HepG2 (cell line): ENCODE measurements around the gene TEDC1.

Experiments
- ATF2 ChIP-seq: sonication (generic); formaldehyde crosslinking; IDR thresholded peaks from 2 replicates; pipeline ENCODE4 v1.4.0; 2020; ENCODE audit warnings: missing genetic modification reagents
- BRD4 ChIP-seq: sonication (generic); formaldehyde crosslinking; IDR thresholded peaks from 2 replicates; pipeline ENCODE4 v1.4.0; 2020; ENCODE audit warnings: missing genetic modification reagents
- EHMT2 ChIP-seq: fragments of 200-600 bp; sonication (generic); IDR thresholded peaks from 2 replicates; pipeline ENCODE4 v1.7.0; 2017; ENCODE audit warnings: antibody characterized with exemption, low read depth, low read length, borderline replicate concordance
- HINFP ChIP-seq: sonication (generic); formaldehyde crosslinking; IDR thresholded peaks from 2 replicates; pipeline ENCODE4 v1.4.0; 2020; ENCODE audit warnings: low read depth, mild to moderate bottlenecking, missing genetic modification reagents
- MAX ChIP-seq: IDR thresholded peaks from 2 replicates; pipeline ENCODE4 v1.6.1; 2012; ENCODE audit warnings: inconsistent platforms
- PAXIP1 ChIP-seq: sonication (generic); formaldehyde crosslinking; conservative IDR thresholded peaks from 2 replicates; pipeline ENCODE4 v1.4.0; 2020; ENCODE audit warnings: mild to moderate bottlenecking, missing genetic modification reagents, moderate library complexity
- RELA ChIP-seq: sonication (generic); formaldehyde crosslinking; IDR thresholded peaks from 2 replicates; pipeline ENCODE4 v1.4.0; 2020; ENCODE audit warnings: missing genetic modification reagents
- ZNF225 ChIP-seq: sonication (generic); formaldehyde crosslinking; IDR thresholded peaks from 2 replicates; pipeline ENCODE4 v1.4.0; 2020; ENCODE audit warnings: mild to moderate bottlenecking, missing genetic modification reagents
- ZNF329 ChIP-seq: sonication (generic); formaldehyde crosslinking; IDR thresholded peaks from 2 replicates; pipeline ENCODE4 v1.9.0; 2021; ENCODE audit warnings: low read depth, mild to moderate bottlenecking, missing genetic modification reagents
- ZNF713 ChIP-seq: sonication (generic); formaldehyde crosslinking; IDR thresholded peaks from 2 replicates; pipeline ENCODE4 v1.4.0; 2020; ENCODE audit warnings: mild to moderate bottlenecking, missing genetic modification reagents

- TF ChIP-seq ZNF225 (CRISPR knock-in tag) (0 out of 2 replicates have a peak, but pooled peaks have one; percentile 40), HINFP (CRISPR knock-in tag) (no peak), RELA (no peak), BRD4 (CRISPR knock-in tag) (no peak), ZNF329 (CRISPR knock-in tag) (no peak), MAX (no peak), ZNF713 (no peak), EHMT2 (no peak), PAXIP1 (CRISPR knock-in tag) (no peak), ATF2 (CRISPR knock-in tag) (no peak)
Measured at GRCh38 chr14:105528586-105529318, 37.7 kb downstream of the TEDC1 start.
